ENCODE measurements around the gene YIPF2. TPM values are rescaled to one million over a fixed set of nuclear protein-coding genes. Genes with fewer than 3 reads are reported as not detected.

The YIPF2 gene
- polyA plus RNA-seq, 1 of the 3 experiments (the other 2 are of a cell fraction) = 61.3 TPM

GRCh38 chr19:10928563-10929401 is at the start of gene YIPF2, which contains the start of gene TIMM29 (continued):
- no peak for TF ChIP-seq FOXJ3 (CRISPR knock-in tag; IDR thresholded peaks at IDR 0.05)
- no peak for TF ChIP-seq GATA2 (CRISPR knock-in tag; IDR thresholded peaks at IDR 0.05)
- TF ChIP-seq FOSL2 (IDR thresholded peaks at IDR 0.05; ENCODE audit: borderline replicate concordance, low read depth) = peak; percentile 37; the same call in 1 of the 2 replicates
- peak; percentile 90 for TF ChIP-seq NRF1 (IDR thresholded peaks at IDR 0.05; ENCODE audit: low read depth, low read length)
- TF ChIP-seq RFX5 (IDR thresholded peaks at IDR 0.05; ENCODE audit: low read length) = no peak
- TF ChIP-seq EZH2phosphoT487 (IDR thresholded peaks at IDR 0.05; ENCODE audit: borderline replicate concordance, low read depth) = no peak
- peak; percentile 82 for TF ChIP-seq CHD2 (IDR thresholded peaks at IDR 0.05; ENCODE audit: low read length, partially characterized antibody)
- TF ChIP-seq, protein P1, sequence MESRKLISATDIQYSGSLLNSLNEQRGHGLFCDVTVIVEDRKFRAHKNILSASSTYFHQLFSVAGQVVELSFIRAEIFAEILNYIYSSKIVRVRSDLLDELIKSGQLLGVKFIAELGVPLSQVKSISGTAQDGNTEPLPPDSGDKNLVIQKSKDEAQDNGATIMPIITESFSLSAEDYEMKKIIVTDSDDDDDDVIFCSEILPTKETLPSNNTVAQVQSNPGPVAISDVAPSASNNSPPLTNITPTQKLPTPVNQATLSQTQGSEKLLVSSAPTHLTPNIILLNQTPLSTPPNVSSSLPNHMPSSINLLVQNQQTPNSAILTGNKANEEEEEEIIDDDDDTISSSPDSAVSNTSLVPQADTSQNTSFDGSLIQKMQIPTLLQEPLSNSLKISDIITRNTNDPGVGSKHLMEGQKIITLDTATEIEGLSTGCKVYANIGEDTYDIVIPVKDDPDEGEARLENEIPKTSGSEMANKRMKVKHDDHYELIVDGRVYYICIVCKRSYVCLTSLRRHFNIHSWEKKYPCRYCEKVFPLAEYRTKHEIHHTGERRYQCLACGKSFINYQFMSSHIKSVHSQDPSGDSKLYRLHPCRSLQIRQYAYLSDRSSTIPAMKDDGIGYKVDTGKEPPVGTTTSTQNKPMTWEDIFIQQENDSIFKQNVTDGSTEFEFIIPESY (IDR thresholded peaks at IDR 0.05; ENCODE audit: borderline replicate concordance, low read depth) = no peak
- peak; percentile 81 for TF ChIP-seq ELF1 (IDR thresholded peaks at IDR 0.05)
- no peak for TF ChIP-seq NFIC (IDR thresholded peaks at IDR 0.05; ENCODE audit: borderline replicate concordance)
- TF ChIP-seq EP300 (IDR thresholded peaks at IDR 0.05; ENCODE audit: borderline replicate concordance in 1 of 2, low read depth in 1 of 2, low read length in 1 of 2) = peak in 1 of 2 experiments; percentile 9; a peak in 1 of 4 replicates

- ChIA-PET POLR2A (no interaction called here), CTCF (interaction anchor here (2.0 to 2.3 kb wide), 3 partner anchors 36 to 58 kb away, joined by 4 to 10 read pairs (median 8); no protein-coding TSS in a partner anchor)
- TF ChIP-seq GATA2 (CRISPR knock-in tag; IDR thresholded peaks at IDR 0.05) (no peak), RXRA (IDR thresholded peaks at IDR 0.05; ENCODE audit: borderline replicate concordance, low read depth) (no peak), PBX3 (IDR thresholded peaks at IDR 0.05) (no peak), RAD21 (IDR thresholded peaks at IDR 0.05; ENCODE audit: low read length) (no peak), TCF12 (IDR thresholded peaks at IDR 0.05) (no peak), NFIC (IDR thresholded peaks at IDR 0.05; ENCODE audit: borderline replicate concordance) (no peak), USF2 (IDR thresholded peaks at IDR 0.05; ENCODE audit: borderline replicate concordance, low read depth, low read length) (no peak)
- TF ChIP-seq, protein P2, sequence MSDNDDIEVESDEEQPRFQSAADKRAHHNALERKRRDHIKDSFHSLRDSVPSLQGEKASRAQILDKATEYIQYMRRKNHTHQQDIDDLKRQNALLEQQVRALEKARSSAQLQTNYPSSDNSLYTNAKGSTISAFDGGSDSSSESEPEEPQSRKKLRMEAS (IDR thresholded peaks at IDR 0.05; ENCODE audit: low read depth) = no peak
- 90% methylated on average over 4 of the region's 5 CpGs for WGBS (ENCODE audit: low lambda C conversion rate)
- H3K4me3 ChIP-seq (ENCODE audit: low read depth in 2 of 2, low read length in 1 of 2) = no peak overlapping the region
- no peaks in the 10 kb centered on the region for H3K9me2 ChIP-seq
- no peak overlapping the region for H3K4me2 ChIP-seq
- no peak overlapping the region for H3K9ac ChIP-seq
- H3K79me2 ChIP-seq (ENCODE audit: insufficient read depth) = peaks cover 100% of the 10 kb centered on the region
- H3K27ac ChIP-seq (ENCODE audit: low read depth in 2 of 2, low read length in 1 of 2) = no peak overlapping the region
- H3K27me3 ChIP-seq (ENCODE audit: insufficient read depth) = no peaks in the 10 kb centered on the region
- peaks cover 90% of the 10 kb centered on the region for H4K20me1 ChIP-seq (ENCODE audit: insufficient read depth)
- no peak for DNase-seq
- no peaks in the 10 kb centered on the region for H3K36me3 ChIP-seq (replicated peaks in 1 of 2; ENCODE audit: control insufficient read depth in 1 of 2, insufficient read depth in 2 of 2, low read length in 1 of 2)
- H2AFZ ChIP-seq (ENCODE audit: low read depth) = no peak overlapping the region
- no peaks in the 10 kb centered on the region for H3K9me3 ChIP-seq
- peaks cover 4% of the 10 kb centered on the region for H3F3A ChIP-seq (replicated peaks; ENCODE audit: insufficient read depth)
- peaks cover 5 to 7% of the 10 kb centered on the region in 2 experiments; a peak in 2 of 4 replicates for H3K4me1 ChIP-seq (ENCODE audit: control insufficient read depth in 1 of 2, insufficient read depth in 2 of 2, low read depth in 1 of 2, low read length in 1 of 2)
These were observed 49.3 kb upstream of the YIPF2 start for GRCh38 chr19:10977742-10978092.
